Measurements from ENCODE around the gene FNTB.

FNTB gene

GRCh38 chr14:65095633-65096205 lies 109.0 kb downstream of the FNTB start:
- DNase-seq: peak; percentile 91

- DNase-seq: peak; percentile 37
Measured at GRCh38 chr14:65096323-65097089, 109.8 kb downstream of the FNTB start.

- DNase-seq: no peak
Measured at GRCh38 chr14:65098586-65098985, 111.9 kb downstream of the FNTB start.

GRCh38 chr14:65100922-65101541 lies 114.3 kb downstream of the FNTB start:
- DNase-seq: no peak

- DNase-seq: peak; percentile 63
Measured at GRCh38 chr14:65101631-65102440, 115.1 kb downstream of the FNTB start.

GRCh38 chr14:65102441-65103149 lies 115.9 kb downstream of the FNTB start, which contains the start of gene MAX:
MAX (minus strand) TSS chr14:65102517; CDS start chr14:65102339, 178 bp downstream.
- DNase-seq: peak; percentile 99

- DNase-seq: no peak
Measured at GRCh38 chr14:65103150-65103760, 116.6 kb downstream of the FNTB start.

GRCh38 chr14:65104791-65105190 lies 118.1 kb downstream of the FNTB start:
- no peak for DNase-seq

GRCh38 chr14:65106316-65106715 lies 119.6 kb downstream of the FNTB start:
- no peak for DNase-seq

- DNase-seq: no peak
Measured at GRCh38 chr14:65106736-65107135, 120.0 kb downstream of the FNTB start.

GRCh38 chr14:65107200-65107599 lies 120.5 kb downstream of the FNTB start:
- DNase-seq: no peak

- DNase-seq: no peak
Measured at GRCh38 chr14:65109357-65109756, 122.7 kb downstream of the FNTB start.

GRCh38 chr14:65110525-65110924 lies 123.8 kb downstream of the FNTB start:
- no peak for DNase-seq

Measured in right hindlimb (tissue), 1 donor.